ENCODE data around the gene RP9.

DNA sequence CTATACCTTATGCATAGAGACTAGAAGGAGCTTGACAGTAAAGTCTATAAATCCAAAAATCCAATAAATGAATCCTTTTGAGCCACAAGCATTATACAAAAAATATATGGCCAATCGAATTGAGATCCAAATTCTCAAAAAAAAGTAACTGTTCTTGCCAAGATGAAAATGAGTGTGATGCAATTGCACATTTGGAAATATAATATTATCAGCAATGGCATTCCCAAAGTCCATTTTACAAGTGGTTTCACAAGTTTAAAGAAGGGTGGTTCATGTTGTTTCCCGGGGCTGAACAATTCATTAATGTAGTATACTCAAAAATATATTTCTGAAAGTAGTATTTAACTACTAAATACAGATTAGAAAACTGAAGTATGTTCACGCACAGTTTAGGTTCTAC, 7.3 kb downstream of the RP9 start:
- TF ChIP-seq, protein P1, sequence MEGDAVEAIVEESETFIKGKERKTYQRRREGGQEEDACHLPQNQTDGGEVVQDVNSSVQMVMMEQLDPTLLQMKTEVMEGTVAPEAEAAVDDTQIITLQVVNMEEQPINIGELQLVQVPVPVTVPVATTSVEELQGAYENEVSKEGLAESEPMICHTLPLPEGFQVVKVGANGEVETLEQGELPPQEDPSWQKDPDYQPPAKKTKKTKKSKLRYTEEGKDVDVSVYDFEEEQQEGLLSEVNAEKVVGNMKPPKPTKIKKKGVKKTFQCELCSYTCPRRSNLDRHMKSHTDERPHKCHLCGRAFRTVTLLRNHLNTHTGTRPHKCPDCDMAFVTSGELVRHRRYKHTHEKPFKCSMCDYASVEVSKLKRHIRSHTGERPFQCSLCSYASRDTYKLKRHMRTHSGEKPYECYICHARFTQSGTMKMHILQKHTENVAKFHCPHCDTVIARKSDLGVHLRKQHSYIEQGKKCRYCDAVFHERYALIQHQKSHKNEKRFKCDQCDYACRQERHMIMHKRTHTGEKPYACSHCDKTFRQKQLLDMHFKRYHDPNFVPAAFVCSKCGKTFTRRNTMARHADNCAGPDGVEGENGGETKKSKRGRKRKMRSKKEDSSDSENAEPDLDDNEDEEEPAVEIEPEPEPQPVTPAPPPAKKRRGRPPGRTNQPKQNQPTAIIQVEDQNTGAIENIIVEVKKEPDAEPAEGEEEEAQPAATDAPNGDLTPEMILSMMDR (IDR thresholded peaks at IDR 0.05; ENCODE audit: borderline replicate concordance, extremely low read depth, low read length, poor library complexity, severe bottlenecking) = no peak
- TF ChIP-seq EZH2 (IDR thresholded peaks at IDR 0.05; ENCODE audit: borderline replicate concordance, low read depth, low read length, severe bottlenecking) = no peak
